ENCODE data around the gene ABCC11. TPM values are rescaled to one million over a fixed set of nuclear protein-coding genes. Genes with fewer than 3 reads are reported as not detected.

The ABCC11 gene
- total RNA-seq, 1 experiment from 2014 or later, result 0.34 TPM

DNA sequence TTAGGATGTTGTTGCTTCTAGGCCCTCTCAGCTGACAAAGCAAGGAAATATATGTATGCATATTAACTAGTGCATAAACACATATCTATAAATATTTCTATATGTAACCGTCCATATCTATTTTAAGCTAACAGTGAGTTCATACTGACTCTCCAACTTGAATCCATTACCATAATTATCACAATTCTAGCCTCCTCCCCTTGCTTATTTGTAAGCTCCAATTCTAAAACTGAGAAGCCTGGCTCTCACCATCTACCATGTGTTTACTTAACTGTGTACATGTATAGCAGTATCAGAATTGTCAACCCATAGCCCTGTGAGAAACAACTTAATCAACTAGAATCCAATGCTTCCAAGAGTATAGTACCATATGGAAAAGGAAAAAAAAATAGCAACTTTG is 96.6 kb downstream of the ABCC11 start:
- H3K27me3 Mint-ChIP-seq (ENCODE audit: insufficient read depth, unreplicated experiment), result peaks cover 3% of the 10 kb centered on the region
- no TSS peak for BruUV-seq (replicated peaks)
- intact Hi-C loops (cut with micrococcal nuclease; ENCODE audit: unreplicated experiment), result no loop called here
- no peak overlapping the region for H3K4me3 ChIP-seq (ENCODE audit: low read depth, low read length)
- TF ChIP-seq, protein P1, sequence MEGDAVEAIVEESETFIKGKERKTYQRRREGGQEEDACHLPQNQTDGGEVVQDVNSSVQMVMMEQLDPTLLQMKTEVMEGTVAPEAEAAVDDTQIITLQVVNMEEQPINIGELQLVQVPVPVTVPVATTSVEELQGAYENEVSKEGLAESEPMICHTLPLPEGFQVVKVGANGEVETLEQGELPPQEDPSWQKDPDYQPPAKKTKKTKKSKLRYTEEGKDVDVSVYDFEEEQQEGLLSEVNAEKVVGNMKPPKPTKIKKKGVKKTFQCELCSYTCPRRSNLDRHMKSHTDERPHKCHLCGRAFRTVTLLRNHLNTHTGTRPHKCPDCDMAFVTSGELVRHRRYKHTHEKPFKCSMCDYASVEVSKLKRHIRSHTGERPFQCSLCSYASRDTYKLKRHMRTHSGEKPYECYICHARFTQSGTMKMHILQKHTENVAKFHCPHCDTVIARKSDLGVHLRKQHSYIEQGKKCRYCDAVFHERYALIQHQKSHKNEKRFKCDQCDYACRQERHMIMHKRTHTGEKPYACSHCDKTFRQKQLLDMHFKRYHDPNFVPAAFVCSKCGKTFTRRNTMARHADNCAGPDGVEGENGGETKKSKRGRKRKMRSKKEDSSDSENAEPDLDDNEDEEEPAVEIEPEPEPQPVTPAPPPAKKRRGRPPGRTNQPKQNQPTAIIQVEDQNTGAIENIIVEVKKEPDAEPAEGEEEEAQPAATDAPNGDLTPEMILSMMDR (IDR thresholded peaks at IDR 0.05; ENCODE audit: insufficient read depth in 1 of 2, low read depth in 1 of 2, low read length in 1 of 2, severe bottlenecking in 1 of 2, unreplicated experiment in 1 of 2), result no peak
- H3K36me3 Mint-ChIP-seq (ENCODE audit: insufficient read depth, unreplicated experiment), result no peaks in the 10 kb centered on the region
- H3K4me1 Mint-ChIP-seq (ENCODE audit: low read depth, unreplicated experiment), result no peaks in the 10 kb centered on the region
- POLR2A ChIA-PET, result no interaction called here
- no peaks in the 10 kb centered on the region for H3K27me3 ChIP-seq (replicated peaks; ENCODE audit: control insufficient read depth, insufficient read depth, low read length)
- no peak for DNase-seq
- H3K9me3 ChIP-seq, result no peaks in the 10 kb centered on the region
- H3K4me3 Mint-ChIP-seq (ENCODE audit: unreplicated experiment), result no peak overlapping the region
- H3K9me3 Mint-ChIP-seq (ENCODE audit: unreplicated experiment), result no peaks in the 10 kb centered on the region
- CTCF ChIA-PET, result no interaction called here
- H3K36me3 ChIP-seq (ENCODE audit: control insufficient read depth, insufficient read depth, low read length), result no peaks in the 10 kb centered on the region
- H3K27ac Mint-ChIP-seq (ENCODE audit: unreplicated experiment), result no peak overlapping the region
- no peaks in the 10 kb centered on the region for H3K4me1 ChIP-seq

DNA sequence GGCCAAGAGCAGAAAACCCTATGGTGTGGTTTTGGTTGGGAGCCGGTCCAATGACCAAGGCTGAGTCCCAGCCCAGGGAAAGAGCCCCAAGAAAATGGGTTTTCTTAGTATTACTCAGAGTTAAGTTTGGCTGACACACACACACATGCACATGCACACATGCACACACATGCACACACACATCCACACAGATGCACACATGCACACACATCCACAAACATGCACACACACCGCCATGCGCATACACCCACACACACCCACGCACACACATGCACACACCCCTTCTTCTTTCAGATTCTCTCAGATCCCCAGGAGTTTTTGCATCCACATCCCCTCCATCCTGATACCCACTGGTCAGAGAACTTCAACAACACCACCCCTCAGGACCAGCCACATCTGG is 100.6 kb downstream of the ABCC11 start:
- no peaks in the 10 kb centered on the region for H3K9me3 ChIP-seq
- BruUV-seq (replicated peaks), result no TSS peak
- TF ChIP-seq, protein P1 (IDR thresholded peaks at IDR 0.05; ENCODE audit: insufficient read depth in 1 of 2, low read depth in 1 of 2, low read length in 1 of 2, severe bottlenecking in 1 of 2, unreplicated experiment in 1 of 2), result no peak
- H3K4me3 ChIP-seq (ENCODE audit: low read depth, low read length), result no peak overlapping the region
- no peaks in the 10 kb centered on the region for H3K36me3 ChIP-seq (ENCODE audit: control insufficient read depth, insufficient read depth, low read length)
- DNase-seq, result no peak
- Mint-ChIP-seq H3K27me3 (ENCODE audit: insufficient read depth, unreplicated experiment) (peaks cover 11% of the 10 kb centered on the region), H3K36me3 (ENCODE audit: insufficient read depth, unreplicated experiment) (no peaks in the 10 kb centered on the region), H3K4me1 (ENCODE audit: low read depth, unreplicated experiment) (no peaks in the 10 kb centered on the region), H3K4me3 (ENCODE audit: unreplicated experiment) (no peak overlapping the region), H3K27ac (ENCODE audit: unreplicated experiment) (no peak overlapping the region), H3K9me3 (ENCODE audit: unreplicated experiment) (peaks cover 11% of the 10 kb centered on the region)
- POLR2A ChIA-PET, result no interaction called here
- H3K4me1 ChIP-seq, result no peaks in the 10 kb centered on the region
- H3K27me3 ChIP-seq (replicated peaks; ENCODE audit: control insufficient read depth, insufficient read depth, low read length), result no peaks in the 10 kb centered on the region
- CTCF ChIA-PET, result no interaction called here
- intact Hi-C loops (cut with micrococcal nuclease; ENCODE audit: unreplicated experiment), result no loop called here

DNA sequence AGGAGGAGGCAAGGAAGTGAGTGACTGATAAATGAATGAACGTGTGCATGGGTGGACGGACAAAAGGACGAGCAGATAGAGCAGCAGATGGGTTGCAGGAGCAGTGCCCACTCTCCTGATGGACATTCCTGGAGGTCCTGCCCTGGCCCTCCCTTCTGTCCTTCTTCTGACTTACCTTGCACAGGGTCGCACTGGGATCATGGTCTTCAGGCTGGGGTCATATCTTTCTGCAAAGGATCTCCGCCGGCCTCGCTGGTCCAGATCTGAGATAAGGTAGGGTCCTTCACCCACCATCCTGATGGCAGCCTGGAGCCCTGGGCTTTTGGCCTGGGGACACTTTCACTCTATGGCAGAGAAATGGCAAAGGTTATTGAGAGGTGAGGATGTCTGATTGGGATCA is 101.2 kb downstream of the ABCC11 start:
- TF ChIP-seq, protein P1 (IDR thresholded peaks at IDR 0.05; ENCODE audit: insufficient read depth in 1 of 2, low read depth in 1 of 2, low read length in 1 of 2, severe bottlenecking in 1 of 2, unreplicated experiment in 1 of 2), result no peak
- H3K27me3 Mint-ChIP-seq (ENCODE audit: insufficient read depth, unreplicated experiment), result peaks cover 11% of the 10 kb centered on the region
- no peaks in the 10 kb centered on the region for H3K36me3 ChIP-seq (ENCODE audit: control insufficient read depth, insufficient read depth, low read length)
- ChIA-PET POLR2A (no interaction called here), CTCF (interaction anchor here (1.2 kb wide), 1 partner anchor 18 kb away, joined by 3 read pairs; no protein-coding TSS in a partner anchor)
- no peaks in the 10 kb centered on the region for H3K9me3 ChIP-seq
- no peak overlapping the region for H3K4me3 ChIP-seq (ENCODE audit: low read depth, low read length)
- H3K9me3 Mint-ChIP-seq (ENCODE audit: unreplicated experiment), result peaks cover 11% of the 10 kb centered on the region
- intact Hi-C loops (cut with micrococcal nuclease; ENCODE audit: unreplicated experiment), result no loop called here
- H3K4me1 ChIP-seq, result no peaks in the 10 kb centered on the region
- H3K4me1 Mint-ChIP-seq (ENCODE audit: low read depth, unreplicated experiment), result no peaks in the 10 kb centered on the region
- H3K27me3 ChIP-seq (replicated peaks; ENCODE audit: control insufficient read depth, insufficient read depth, low read length), result no peaks in the 10 kb centered on the region
- no peak for DNase-seq
- no peak overlapping the region for H3K4me3 Mint-ChIP-seq (ENCODE audit: unreplicated experiment)
- H3K27ac Mint-ChIP-seq (ENCODE audit: unreplicated experiment), result no peak overlapping the region
- BruUV-seq (replicated peaks), result no TSS peak
- no peaks in the 10 kb centered on the region for H3K36me3 Mint-ChIP-seq (ENCODE audit: insufficient read depth, unreplicated experiment)
